Fibroblast of villous mesenchyme (primary cell): ENCODE data around the gene GTF2I. TPM values are rescaled to one million over a fixed set of nuclear protein-coding genes. Genes with fewer than 3 reads are reported as not detected.
"Not testable (repeated sequence)": the region's sequence is repeated elsewhere in the genome, so short reads cannot be mapped to it uniquely, and the experiment has no call there.

Experiments used
- DNase-seq: peaks from one replicate; pipeline ENCODE4 v3.0.0-alpha.2; 2010; ENCODE audit warnings: low read depth
- H3K4me3 ChIP-seq: 2 replicates; pipeline ENCODE4 v1.5.1; 2011; ENCODE audit warnings: low read depth, mild to moderate bottlenecking, low read length
- total RNA-seq: library from RNA; depleted of rRNA; stranded (reverse); fragments of >200 nt; gene quantifications from 2 replicates; pipeline ENCODE4 v1.2.3, GENCODE V29; 2012

The GTF2I gene
- total RNA-seq, 1 donor: 193 TPM

DNA sequence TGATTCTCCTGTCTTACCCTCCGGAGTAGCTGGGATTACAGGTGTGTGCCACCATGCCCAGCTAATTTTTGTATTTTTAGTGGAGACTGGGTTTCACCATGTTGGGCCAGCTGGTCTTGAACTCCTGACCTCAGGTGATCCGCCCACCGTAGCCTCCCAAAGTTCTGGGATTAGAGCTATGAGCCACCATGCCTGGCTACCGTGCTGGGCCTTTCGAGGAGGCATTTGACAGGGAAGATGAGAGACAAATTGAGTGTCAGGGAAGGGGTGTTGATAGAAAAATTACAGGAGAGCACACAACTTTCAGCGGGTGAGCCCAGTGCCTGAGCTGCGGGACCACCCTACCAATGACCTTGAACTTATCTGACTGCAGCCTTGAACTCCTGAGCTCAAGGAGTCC lies 112.5 kb downstream of the GTF2I start:
- DNase-seq, H3K4me3 ChIP-seq: not testable (repeated sequence)

DNA sequence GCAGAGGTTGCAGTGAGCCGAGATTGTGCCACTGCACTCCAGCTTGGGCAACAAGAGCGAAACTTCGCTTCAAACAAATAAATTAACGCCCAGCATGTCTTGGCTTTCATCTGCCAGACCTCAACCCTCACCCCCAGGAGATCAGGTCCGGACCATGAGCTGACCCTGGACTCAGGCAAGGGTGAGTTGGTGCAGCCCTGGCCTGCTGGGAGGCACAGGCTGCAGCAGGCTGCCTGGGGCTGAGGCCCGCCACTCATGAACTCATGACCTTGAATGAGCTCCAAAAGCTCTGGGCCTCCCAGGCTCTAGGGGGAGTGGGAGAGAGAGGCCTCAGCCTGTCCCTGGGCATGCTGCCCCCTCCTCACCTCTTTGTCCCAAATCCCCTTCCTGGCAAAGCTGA lies 114.6 kb downstream of the GTF2I start:
- not testable (repeated sequence) for DNase-seq, H3K4me3 ChIP-seq

DNA sequence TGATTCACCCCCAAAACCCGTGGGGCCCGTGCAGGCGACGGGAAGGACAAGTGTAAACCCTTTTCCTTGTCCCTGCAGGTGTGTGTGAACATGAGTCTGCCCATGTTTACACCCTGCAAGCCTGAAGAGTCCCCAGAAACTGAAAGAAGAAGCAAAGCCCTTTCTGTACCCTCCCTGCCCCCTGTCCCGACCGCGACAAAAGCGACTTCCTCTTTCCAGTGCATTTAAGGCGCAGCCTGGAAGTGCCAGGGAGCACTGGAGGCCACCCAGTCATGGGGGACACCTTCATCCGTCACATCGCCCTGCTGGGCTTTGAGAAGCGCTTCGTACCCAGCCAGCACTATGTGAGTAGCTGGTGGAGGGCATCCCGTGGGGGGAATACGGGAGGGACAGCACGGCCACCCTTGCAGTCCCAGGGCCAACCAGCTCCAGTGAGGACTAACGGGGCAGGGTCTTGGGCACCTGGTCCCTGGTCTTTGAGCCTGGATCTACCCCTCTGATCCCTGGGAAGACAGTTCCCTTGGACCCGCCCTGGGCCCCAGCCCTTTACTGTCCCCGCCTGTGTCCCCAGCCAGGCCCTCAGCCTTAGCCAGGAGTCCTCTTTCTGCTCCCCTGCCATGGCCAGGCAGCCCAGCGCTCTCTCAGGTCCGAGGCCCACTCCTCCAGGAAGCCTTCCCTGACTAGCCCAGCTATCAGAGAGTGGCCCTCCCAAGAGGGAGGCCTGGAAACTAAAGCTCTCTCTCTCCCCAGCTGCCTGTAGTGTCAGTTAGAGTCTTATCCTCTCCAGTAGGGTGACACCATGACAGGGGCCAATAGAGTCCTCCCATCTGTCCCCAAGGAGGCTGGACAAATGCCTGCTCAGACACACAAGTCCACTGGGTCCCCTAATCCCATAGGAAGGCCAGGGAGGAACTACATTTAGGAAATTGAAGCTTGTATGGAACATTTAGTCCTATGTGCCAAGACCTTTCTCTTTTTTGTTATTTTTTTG lies 116.5 kb downstream of the GTF2I start, which contains the start of gene NCF1:
NCF1 (plus strand) TSS at position 252 of the 991 bp plus-strand sequence; CDS start at position 273, 21 bp downstream.
- not testable (repeated sequence) for DNase-seq, H3K4me3 ChIP-seq

DNA sequence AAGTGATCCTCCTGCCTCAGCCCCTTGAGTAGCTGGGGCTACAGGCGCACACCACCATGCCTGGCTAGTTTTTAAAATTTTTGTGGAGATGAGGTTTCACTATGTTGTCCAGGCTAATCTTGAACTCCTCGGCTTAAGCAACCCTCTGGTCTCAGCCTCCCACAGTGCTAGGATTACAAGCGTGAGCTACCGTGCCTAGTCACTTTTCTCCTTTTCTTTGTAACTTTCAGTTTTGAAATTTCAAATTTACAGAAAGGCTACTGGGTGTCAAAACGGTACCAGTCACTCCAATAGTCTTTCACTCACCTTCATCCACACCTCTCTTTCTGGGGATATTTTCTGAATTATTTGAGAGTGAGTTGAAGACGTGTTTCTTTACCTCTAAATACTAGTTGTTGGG lies 117.6 kb downstream of the GTF2I start:
- DNase-seq, H3K4me3 ChIP-seq: not testable (repeated sequence)

DNA sequence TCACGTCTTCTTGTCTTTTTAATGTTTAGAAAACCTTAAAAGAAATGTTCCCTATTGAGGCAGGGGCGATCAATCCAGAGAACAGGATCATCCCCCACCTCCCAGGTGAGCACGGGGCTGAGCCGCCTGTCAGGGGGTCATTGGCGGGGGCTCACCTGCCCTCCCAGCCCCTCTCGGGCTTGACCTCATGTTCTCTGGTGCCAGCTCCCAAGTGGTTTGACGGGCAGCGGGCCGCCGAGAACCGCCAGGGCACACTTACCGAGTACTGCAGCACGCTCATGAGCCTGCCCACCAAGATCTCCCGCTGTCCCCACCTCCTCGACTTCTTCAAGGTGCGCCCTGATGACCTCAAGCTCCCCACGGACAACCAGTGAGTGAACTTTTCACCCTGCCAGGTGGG lies 121.5 kb downstream of the GTF2I start:
- H3K4me3 ChIP-seq, DNase-seq: not testable (repeated sequence)

DNA sequence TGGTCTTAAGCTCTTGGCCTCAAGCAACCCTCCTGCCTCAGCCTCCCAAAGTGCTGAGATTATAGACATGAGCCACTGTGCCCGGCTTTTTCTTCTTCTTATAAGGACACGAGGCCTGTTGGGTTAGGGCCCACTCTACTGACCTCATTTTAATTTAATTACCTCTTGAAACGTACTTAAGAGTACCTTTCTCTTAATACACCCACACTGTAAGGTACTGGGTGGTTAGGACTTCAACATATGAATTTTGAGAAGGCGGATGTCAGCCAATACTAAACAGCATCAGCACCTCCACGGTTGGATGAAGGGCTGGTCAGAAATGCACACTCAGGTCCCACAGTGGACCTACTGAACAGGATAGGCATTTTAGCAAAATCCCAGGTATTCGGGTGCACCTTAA lies 124.2 kb downstream of the GTF2I start:
- DNase-seq, H3K4me3 ChIP-seq: not testable (repeated sequence)

DNA sequence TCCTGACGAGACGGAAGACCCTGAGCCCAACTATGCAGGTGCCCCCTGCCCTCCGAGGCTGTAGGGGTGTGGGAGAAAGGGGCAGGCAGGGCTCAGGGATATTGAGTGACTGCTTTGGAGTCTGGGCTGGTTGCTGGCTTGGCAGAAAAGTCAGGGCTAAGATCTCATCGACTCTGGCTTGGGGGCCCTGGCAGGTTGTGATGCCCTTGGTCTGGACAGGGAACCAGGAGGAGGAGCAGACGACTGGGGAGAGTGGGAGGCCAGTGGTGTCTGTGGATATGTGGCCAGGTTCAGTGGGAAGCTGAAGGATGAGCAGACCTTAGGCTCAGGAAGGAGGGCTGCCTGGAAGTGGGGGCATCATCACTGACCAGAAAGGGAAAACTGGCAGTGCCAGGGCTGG lies 126.1 kb downstream of the GTF2I start:
- not testable (repeated sequence) for DNase-seq, H3K4me3 ChIP-seq

DNA sequence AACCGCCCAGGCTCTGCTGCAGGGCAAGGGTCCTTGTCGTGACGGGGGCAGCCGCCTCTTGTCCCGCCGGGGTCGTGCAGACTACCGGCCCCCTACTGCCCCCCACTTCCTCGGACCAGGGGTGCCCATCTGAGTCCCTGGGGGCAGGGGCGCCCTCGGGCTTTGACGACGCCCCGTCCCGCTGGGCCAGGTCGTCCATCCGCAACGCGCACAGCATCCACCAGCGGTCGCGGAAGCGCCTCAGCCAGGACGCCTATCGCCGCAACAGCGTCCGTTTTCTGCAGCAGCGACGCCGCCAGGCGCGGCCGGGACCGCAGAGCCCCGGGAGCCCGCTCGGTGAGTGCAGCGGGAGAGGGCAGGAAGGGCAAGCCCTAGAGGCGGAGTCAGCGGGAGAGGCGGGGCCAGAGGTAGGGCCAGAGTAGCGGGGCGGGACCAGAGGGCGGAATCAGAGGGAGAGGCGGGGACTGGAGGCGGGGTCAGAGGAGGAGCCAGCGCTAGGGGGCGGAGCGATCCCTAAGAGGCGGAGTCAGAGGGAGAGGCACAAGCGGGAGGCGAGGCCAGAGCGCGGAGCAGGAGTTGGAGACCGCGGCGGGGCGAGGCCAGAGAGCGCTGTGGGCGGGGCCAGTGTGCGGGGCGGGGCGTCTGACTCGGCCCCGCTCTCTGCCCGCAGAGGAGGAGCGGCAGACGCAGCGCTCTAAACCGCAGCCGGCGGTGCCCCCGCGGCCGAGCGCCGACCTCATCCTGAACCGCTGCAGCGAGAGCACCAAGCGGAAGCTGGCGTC lies 131.0 kb downstream of the GTF2I start:
- DNase-seq: peak; percentile 86
- peak overlapping the region; percentile 25 for H3K4me3 ChIP-seq

DNA sequence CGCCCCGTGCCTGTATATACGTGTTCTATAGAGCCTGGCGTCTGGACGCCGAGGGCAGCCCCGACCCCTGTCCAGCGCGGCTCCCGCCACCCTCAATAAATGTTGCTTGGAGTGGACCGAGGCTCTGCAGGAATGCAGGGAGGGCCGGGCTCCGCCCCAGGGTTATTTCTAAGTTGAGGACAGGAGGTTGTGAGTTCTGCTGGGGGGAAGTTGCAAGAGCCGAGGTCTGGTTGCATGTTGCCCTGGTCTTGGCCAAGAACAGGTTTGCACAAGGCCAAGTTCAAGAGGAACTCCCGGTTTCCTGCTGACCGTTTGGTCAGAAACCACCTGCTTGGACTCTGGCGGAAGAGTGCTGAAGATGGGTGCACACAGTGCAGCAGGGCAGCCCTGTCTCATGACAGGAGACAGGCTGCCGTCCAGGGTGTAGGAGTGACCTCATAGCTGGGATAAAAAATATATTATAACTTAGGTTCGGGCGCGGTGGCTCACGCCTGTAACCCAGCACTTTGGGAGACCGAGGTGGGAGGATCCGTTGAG lies 131.8 kb downstream of the GTF2I start:
- H3K4me3 ChIP-seq, DNase-seq: not testable (repeated sequence)

DNA sequence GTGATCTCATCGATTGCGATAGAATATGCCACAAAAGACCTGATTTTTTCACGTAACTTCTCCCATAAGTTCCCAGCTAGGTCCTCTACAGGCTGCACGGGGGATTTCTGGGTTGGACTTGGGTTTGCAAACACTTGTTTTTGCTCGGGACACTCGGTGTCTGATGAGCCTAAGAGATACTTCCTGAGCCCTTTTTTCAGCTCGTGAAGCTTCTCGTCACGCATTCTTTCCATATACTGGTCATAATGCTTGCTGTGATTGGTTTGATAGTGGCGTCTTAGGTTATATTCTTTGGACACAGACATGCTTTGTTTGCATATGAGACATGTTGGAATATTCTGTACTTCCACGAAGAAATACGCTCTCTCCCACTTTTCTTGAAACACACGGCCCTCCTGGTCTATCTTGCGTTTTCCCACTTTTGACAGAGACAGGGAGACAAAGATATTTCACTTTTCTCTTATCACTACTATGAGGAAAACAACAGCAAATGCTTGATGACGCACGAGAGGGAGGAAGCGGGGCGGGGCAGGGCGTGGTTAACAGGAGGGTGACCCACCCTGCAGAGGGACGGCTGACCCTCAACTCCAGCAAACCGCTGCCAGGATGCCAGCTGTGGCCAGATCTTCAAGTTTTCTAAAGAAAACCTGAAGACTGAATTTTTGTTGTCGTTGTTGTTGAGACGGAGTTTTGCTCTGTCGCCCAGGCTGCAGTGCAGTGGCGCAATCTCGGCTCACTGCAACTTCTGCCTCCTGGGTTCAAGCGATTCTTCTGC lies 140.5 kb downstream of the GTF2I start:
- H3K4me3 ChIP-seq, DNase-seq: not testable (repeated sequence)

DNA sequence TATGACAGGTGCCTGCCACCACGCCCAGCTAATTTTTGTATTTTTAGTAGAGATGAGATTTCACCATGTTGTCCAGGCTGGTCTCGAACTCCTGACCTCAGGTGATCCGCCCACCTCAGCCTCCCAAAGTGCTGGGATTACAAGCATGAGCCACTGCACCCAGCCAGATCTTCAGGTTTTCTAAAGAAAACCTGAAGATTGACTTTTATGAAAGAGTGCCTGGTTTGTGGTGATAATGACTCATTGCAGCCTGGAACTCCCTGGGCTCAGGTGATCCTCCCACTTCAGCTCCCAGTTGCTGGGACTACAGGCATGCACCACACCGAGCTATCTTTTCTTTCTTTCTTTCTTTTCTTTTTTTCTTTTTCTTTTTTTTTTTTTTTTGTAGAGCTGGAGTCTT lies 141.1 kb downstream of the GTF2I start:
- not testable (repeated sequence) for DNase-seq, H3K4me3 ChIP-seq

Other genes starting within 250 kb of the GTF2I start
- 13.4 and 17.1 TPM in 2 replicates for gene GTF2IRD1, start 203.8 kb upstream of the GTF2I start, total RNA-seq
- gene NCF1, start 116.3 kb downstream of the GTF2I start, total RNA-seq: under 0.01 TPM in 1 of 2 replicates, not detected in the other
- 8.2 and 10.6 TPM in 2 replicates for gene GTF2IRD2, start 193.9 kb downstream of the GTF2I start, total RNA-seq